IMR-90 (cell line): ENCODE measurements around the gene CAMK2D. TPM values are rescaled to one million over a fixed set of nuclear protein-coding genes. Genes with fewer than 3 reads are reported as not detected.

ENCODE experiments used
- ATAC-seq: fragments of 200-7000 bp; cut with Tn5 transposase; 2 replicates; pipeline ENCODE4 v1.9.1; 2020; ENCODE audit warnings: low read depth, mild to moderate bottlenecking, moderate library complexity
- BruUV-seq: library from RNA; stranded (reverse); fragments of 400-500 nt; replicated peaks from 2 replicates; lab custom pipeline; 2021; lab: Mats Ljungman, UMichigan
- CTCF ChIA-PET: fragments of 300-600 bp; formaldehyde crosslinking; extraction: SDS; loops from one replicate; lab custom pipeline; 2021; ENCODE audit warnings: antibody characterized with exemption; lab: Yijun Ruan, JAX
- POLR2A ChIA-PET: fragments of 300-600 bp; sonication (Branson Sonifier 250); formaldehyde crosslinking; loops from one replicate; lab custom pipeline; 2022; ENCODE audit warnings: antibody characterized with exemption; ENCODE audit not compliant: unreplicated experiment; lab: Charles Lee
- DNase-seq: peaks from one replicate; pipeline ENCODE4 v3.0.0; 2013
- H2AFZ ChIP-seq: replicated peaks from 2 replicates; pipeline ENCODE3; 2013; ENCODE audit warnings: low read length, mild to moderate bottlenecking; ENCODE audit not compliant: poor library complexity
- H2AK5ac ChIP-seq: 2 replicates; pipeline ENCODE4 v1.6.1; 2013; ENCODE audit warnings: low read depth, low read length, inconsistent platforms
- H2AK9ac ChIP-seq: replicated peaks from 2 replicates; pipeline ENCODE3; 2013; ENCODE audit warnings: mild to moderate bottlenecking, low read depth, low read length, moderate library complexity; ENCODE audit not compliant: poor library complexity
- H2BK120ac ChIP-seq: 2 replicates; pipeline ENCODE4 v1.6.1; 2013; ENCODE audit warnings: low read depth, low read length, inconsistent platforms
- H2BK15ac ChIP-seq: 3 replicates; pipeline ENCODE4 v1.6.1; 2013; ENCODE audit warnings: low read depth, low read length, inconsistent platforms
- H2BK20ac ChIP-seq: 2 replicates; pipeline ENCODE4 v1.6.1; 2013; ENCODE audit warnings: low read depth, mild to moderate bottlenecking, inconsistent platforms, low read length, moderate library complexity
- H2BK5ac ChIP-seq: 2 replicates; pipeline ENCODE4 v1.6.1; 2013; ENCODE audit warnings: mild to moderate bottlenecking, low read depth, low read length, inconsistent platforms; ENCODE audit not compliant: poor library complexity, severe bottlenecking
- H3K14ac ChIP-seq: replicated peaks from 2 replicates; pipeline ENCODE4 v1.6.1; 2013; ENCODE audit warnings: low read depth, low read length, inconsistent platforms
- H3K18ac ChIP-seq: 2 replicates; pipeline ENCODE4 v1.6.1; 2013; ENCODE audit warnings: low read depth, low read length, control low read depth
- H3K23ac ChIP-seq: 2 replicates; pipeline ENCODE4 v1.6.1; 2013; ENCODE audit warnings: low read depth, low read length, inconsistent platforms
- H3K27ac ChIP-seq: 2 replicates; pipeline ENCODE4 v1.5.1; 2013; ENCODE audit warnings: mild to moderate bottlenecking, control low read depth, low read length; ENCODE audit not compliant: insufficient read depth
- H3K27me3 ChIP-seq: 2 replicates; pipeline ENCODE4 v1.6.1; 2013; ENCODE audit warnings: low read length; ENCODE audit not compliant: control insufficient read depth, insufficient read depth
- H3K36me3 ChIP-seq: 2 replicates; pipeline ENCODE4 v1.6.1; 2013; ENCODE audit warnings: low read length, mixed read lengths; ENCODE audit not compliant: control insufficient read depth, insufficient read depth
- H3K4ac ChIP-seq: 2 replicates; pipeline ENCODE4 v1.6.1; 2013; ENCODE audit warnings: low read depth, low read length, inconsistent platforms
- H3K4me1 ChIP-seq: 2 replicates; pipeline ENCODE4 v1.6.1; 2013; ENCODE audit warnings: low read length, mixed read lengths; ENCODE audit not compliant: control insufficient read depth, insufficient read depth
- H3K4me2 ChIP-seq: 2 replicates; pipeline ENCODE4 v1.6.1; 2013; ENCODE audit warnings: low read depth, mild to moderate bottlenecking, control low read depth, low read length, moderate library complexity
- H3K4me3 ChIP-seq: 2 replicates; pipeline ENCODE4 v1.5.1; 2013; ENCODE audit warnings: low read depth, mild to moderate bottlenecking, control low read depth, low read length, moderate library complexity; ENCODE audit not compliant: insufficient read depth
- H3K56ac ChIP-seq: 2 replicates; pipeline ENCODE4 v1.6.1; 2013; ENCODE audit warnings: low read length, inconsistent platforms; ENCODE audit not compliant: insufficient read depth; ENCODE audit errors: extremely low read depth
- H3K79me1 ChIP-seq, 2 experiments: 2 replicates each; pipeline ENCODE4 v1.6.1; 2013; ENCODE audit warnings: low read length in 2 of 2, inconsistent platforms in 1 of 2, low read depth in 1 of 2
- H3K9ac ChIP-seq: 2 replicates; pipeline ENCODE4 v1.6.1; 2013; ENCODE audit warnings: low read depth, low read length, control low read depth
- H3K9me1 ChIP-seq: 2 replicates; pipeline ENCODE4 v1.6.1; 2013; ENCODE audit warnings: low read length, inconsistent platforms; ENCODE audit not compliant: insufficient read depth
- H3K9me3 ChIP-seq: 2 replicates; pipeline ENCODE4 v1.6.1; 2013; ENCODE audit warnings: low read length; ENCODE audit not compliant: control insufficient read depth, insufficient read depth
- H4K20me1 ChIP-seq: 2 replicates; pipeline ENCODE4 v1.6.1; 2013; ENCODE audit warnings: low read length, inconsistent platforms; ENCODE audit not compliant: insufficient read depth
- H4K5ac ChIP-seq: 2 replicates; pipeline ENCODE4 v1.6.1; 2013; ENCODE audit warnings: mild to moderate bottlenecking, low read depth, low read length, control low read depth
- H4K8ac ChIP-seq, 2 experiments: 2 replicates each; pipeline ENCODE4 v1.6.1; 2013; ENCODE audit warnings: low read depth in 2 of 2, low read length in 2 of 2, control low read depth in 1 of 2, inconsistent platforms in 1 of 2
- H4K91ac ChIP-seq: 2 replicates; pipeline ENCODE4 v1.6.1; 2013; ENCODE audit warnings: low read depth, low read length, inconsistent platforms; ENCODE audit not compliant: insufficient read depth
- BHLHE40 ChIP-seq: fragments of 150-350 bp; IDR thresholded peaks from 2 replicates; pipeline ENCODE4 v1.6.1; 2016; ENCODE audit warnings: mild to moderate bottlenecking, low read depth, low read length
- CEBPB ChIP-seq: IDR thresholded peaks from 2 replicates; pipeline ENCODE4 v1.6.1; 2012; ENCODE audit warnings: low read depth, low read length, improper control_type of control experiment
- CHD1 ChIP-seq: IDR thresholded peaks from 2 replicates; pipeline ENCODE4 v1.6.1; 2012; ENCODE audit warnings: low read depth, low read length, improper control_type of control experiment
- MAFK ChIP-seq: IDR thresholded peaks from 2 replicates; pipeline ENCODE4 v1.6.1; 2012; ENCODE audit warnings: low read depth, low read length, improper control_type of control experiment
- MXI1 ChIP-seq: IDR thresholded peaks from 2 replicates; pipeline ENCODE4 v1.6.1; 2012; ENCODE audit warnings: low read depth, mild to moderate bottlenecking, low read length, moderate library complexity, borderline replicate concordance
- NFE2L2 ChIP-seq: fragments of 150-350 bp; IDR thresholded peaks from 2 replicates; pipeline ENCODE4 v1.6.1; 2016; ENCODE audit warnings: low read depth, mild to moderate bottlenecking, low read length
- POLR2A ChIP-seq: IDR thresholded peaks from 2 replicates; pipeline ENCODE4 v1.6.1; 2012; ENCODE audit warnings: mild to moderate bottlenecking, low read depth, low read length
- RCOR1 ChIP-seq: IDR thresholded peaks from 2 replicates; pipeline ENCODE4 v1.6.1; 2012; ENCODE audit warnings: mild to moderate bottlenecking, low read length, improper control_type of control experiment; ENCODE audit not compliant: insufficient replicate concordance
- RFX5 ChIP-seq: IDR thresholded peaks from 2 replicates; pipeline ENCODE4 v1.8.0; 2012; ENCODE audit warnings: low read depth, mild to moderate bottlenecking, low read length, moderate library complexity
- SMC3 ChIP-seq: fragments of 150-350 bp; IDR thresholded peaks from 2 replicates; pipeline ENCODE4 v1.6.1; 2016; ENCODE audit warnings: low read depth, mild to moderate bottlenecking, antibody characterized with exemption, low read length, moderate library complexity
- WGBS, 2 experiments: methylation state at CpG; one replicate each; pipeline versions ENCODE4 v1.1.5 to v1.1.7; 2013; ENCODE audit warnings: missing lambda C conversion rate in 2 of 2; ENCODE audit not compliant: insufficient read length in 1 of 2; ENCODE audit errors: extremely low coverage in 2 of 2; 5-methylcytosine and 5-hydroxymethylcytosine counted together
- dilution Hi-C: fragments of 300-500 bp; cut with HindIII; formaldehyde crosslinking; loops from one replicate; pipeline ENCODE4 v1.14.3; 2018; ENCODE audit warnings: low sequenced_read_pairs; ENCODE audit not compliant: unreplicated experiment
- in situ Hi-C: fragments of 300-500 bp; cut with MboI; formaldehyde crosslinking; loops from 3 replicates; pipeline ENCODE4 v1.14.3; 2019; ENCODE audit warnings: low sequenced_read_pairs, inconsistent platforms, mixed read lengths
- intact Hi-C: fragments of 100-400 bp; cut with micrococcal nuclease; formaldehyde crosslinking; loops from 2 replicates; pipeline ENCODE4 v1.10.0; 2022
- polyA plus RNA-seq, 3 experiments: library from polyadenylated mRNA; depleted of rRNA; stranded (reverse); fragments of >200 nt; gene quantifications; 2 replicates each; pipeline ENCODE4 v1.2.3, GENCODE V29; 2012; ENCODE audit warnings: low replicate concordance in 1 of 3
- total RNA-seq: library from RNA; depleted of rRNA; stranded (reverse); fragments of >200 nt; gene quantifications from 2 replicates; pipeline ENCODE4 v1.2.3, GENCODE V29; 2012
- TF ChIP-seq, protein P1 (sequence below): conservative IDR thresholded peaks from 2 replicates; pipeline ENCODE4 v1.5.1; 2012; ENCODE audit warnings: mild to moderate bottlenecking, low read depth, low read length, improper control_type of control experiment
- TF ChIP-seq, protein P2 (sequence below): fragments of 150-350 bp; IDR thresholded peaks from 2 replicates; pipeline ENCODE4 v1.6.1; 2017; ENCODE audit warnings: mild to moderate bottlenecking, antibody characterized with exemption, low read length, low read depth
- TF ChIP-seq, protein P3 (sequence below): fragments of 150-350 bp; IDR thresholded peaks from 2 replicates; pipeline ENCODE4 v1.6.1; 2016; ENCODE audit warnings: low read depth, mild to moderate bottlenecking, low read length, moderate library complexity, borderline replicate concordance

Gene CAMK2D
- total and polyA plus RNA-seq, 2 of the 4 experiments (the other 2 are of a cell fraction) = 44.6 to 156 TPM

DNA sequence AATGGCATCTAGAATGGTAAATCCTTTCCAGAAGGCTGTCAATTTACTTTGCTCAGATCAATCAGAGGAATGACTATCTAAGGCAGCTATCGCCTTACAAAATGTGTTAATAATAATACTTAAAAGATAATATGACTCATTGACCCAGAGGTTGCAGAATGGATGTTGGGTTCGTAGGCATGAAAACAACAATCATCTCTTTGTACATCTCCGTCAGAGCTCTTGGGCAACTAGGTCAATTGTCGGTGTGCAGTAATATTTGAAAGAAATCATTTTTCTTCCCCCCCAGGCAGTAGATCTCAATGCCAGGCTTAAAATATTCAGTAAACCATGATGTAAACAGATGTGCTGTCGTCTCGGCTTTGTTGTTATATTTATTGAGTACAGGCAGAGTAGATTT is 165.1 kb downstream of the CAMK2D start:
- Histone ChIP-seq H4K20me1 (peaks cover 8% of the 10 kb centered on the region; the same call in 1 of the 2 replicates), H2BK120ac (no peak overlapping the region), H3K9me3 (no peaks in the 10 kb centered on the region), H3K4me2 (no peak overlapping the region), H3K4me1 (peaks cover 17% of the 10 kb centered on the region), H3K4ac (no peak overlapping the region), H2BK15ac (no peak overlapping the region), H2AFZ (no peak overlapping the region), H3K9me1 (0 out of 2 replicates have a peak, but pooled peaks cover 3% of the 10 kb centered on the region), H2AK5ac (no peak overlapping the region), H3K36me3 (peaks cover 4% of the 10 kb centered on the region; the same call in 1 of the 2 replicates), H3K27me3 (no peaks in the 10 kb centered on the region), H4K5ac (no peak overlapping the region), H3K14ac (no peak overlapping the region), H4K91ac (no peak overlapping the region), H2AK9ac (no peak overlapping the region), H3K4me3 (no peak overlapping the region), H3K27ac (no peak overlapping the region), H3K9ac (no peak overlapping the region), H2BK5ac (no peak overlapping the region), H3K18ac (no peak overlapping the region), H3K56ac (no peak overlapping the region), H3K79me1 (peaks cover 31 to 36% of the 10 kb centered on the region in 2 experiments), H2BK20ac (no peak overlapping the region), H3K23ac (no peak overlapping the region), H4K8ac (no peak overlapping the region)
- no CpG with 5 or more reads among the region's 6 CpGs for WGBS, 2 experiments
- dilution Hi-C loops (no loop called here), in situ Hi-C loops (no loop called here), intact Hi-C loops (no loop called here)
- TF ChIP-seq RCOR1 (no peak), CHD1 (no peak), CEBPB (no peak), SMC3 (no peak), NFE2L2 (no peak), MAFK (no peak), RFX5 (no peak), MXI1 (no peak), POLR2A (no peak), BHLHE40 (no peak)
- TF ChIP-seq, protein P1, sequence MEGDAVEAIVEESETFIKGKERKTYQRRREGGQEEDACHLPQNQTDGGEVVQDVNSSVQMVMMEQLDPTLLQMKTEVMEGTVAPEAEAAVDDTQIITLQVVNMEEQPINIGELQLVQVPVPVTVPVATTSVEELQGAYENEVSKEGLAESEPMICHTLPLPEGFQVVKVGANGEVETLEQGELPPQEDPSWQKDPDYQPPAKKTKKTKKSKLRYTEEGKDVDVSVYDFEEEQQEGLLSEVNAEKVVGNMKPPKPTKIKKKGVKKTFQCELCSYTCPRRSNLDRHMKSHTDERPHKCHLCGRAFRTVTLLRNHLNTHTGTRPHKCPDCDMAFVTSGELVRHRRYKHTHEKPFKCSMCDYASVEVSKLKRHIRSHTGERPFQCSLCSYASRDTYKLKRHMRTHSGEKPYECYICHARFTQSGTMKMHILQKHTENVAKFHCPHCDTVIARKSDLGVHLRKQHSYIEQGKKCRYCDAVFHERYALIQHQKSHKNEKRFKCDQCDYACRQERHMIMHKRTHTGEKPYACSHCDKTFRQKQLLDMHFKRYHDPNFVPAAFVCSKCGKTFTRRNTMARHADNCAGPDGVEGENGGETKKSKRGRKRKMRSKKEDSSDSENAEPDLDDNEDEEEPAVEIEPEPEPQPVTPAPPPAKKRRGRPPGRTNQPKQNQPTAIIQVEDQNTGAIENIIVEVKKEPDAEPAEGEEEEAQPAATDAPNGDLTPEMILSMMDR = no peak
- TF ChIP-seq, protein P2, sequence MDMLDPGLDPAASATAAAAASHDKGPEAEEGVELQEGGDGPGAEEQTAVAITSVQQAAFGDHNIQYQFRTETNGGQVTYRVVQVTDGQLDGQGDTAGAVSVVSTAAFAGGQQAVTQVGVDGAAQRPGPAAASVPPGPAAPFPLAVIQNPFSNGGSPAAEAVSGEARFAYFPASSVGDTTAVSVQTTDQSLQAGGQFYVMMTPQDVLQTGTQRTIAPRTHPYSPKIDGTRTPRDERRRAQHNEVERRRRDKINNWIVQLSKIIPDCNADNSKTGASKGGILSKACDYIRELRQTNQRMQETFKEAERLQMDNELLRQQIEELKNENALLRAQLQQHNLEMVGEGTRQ = no peak
- TF ChIP-seq, protein P3, sequence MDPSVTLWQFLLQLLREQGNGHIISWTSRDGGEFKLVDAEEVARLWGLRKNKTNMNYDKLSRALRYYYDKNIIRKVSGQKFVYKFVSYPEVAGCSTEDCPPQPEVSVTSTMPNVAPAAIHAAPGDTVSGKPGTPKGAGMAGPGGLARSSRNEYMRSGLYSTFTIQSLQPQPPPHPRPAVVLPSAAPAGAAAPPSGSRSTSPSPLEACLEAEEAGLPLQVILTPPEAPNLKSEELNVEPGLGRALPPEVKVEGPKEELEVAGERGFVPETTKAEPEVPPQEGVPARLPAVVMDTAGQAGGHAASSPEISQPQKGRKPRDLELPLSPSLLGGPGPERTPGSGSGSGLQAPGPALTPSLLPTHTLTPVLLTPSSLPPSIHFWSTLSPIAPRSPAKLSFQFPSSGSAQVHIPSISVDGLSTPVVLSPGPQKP = no peak
- no TSS peak for BruUV-seq
- no peak for ATAC-seq
- ChIA-PET POLR2A (no interaction called here), CTCF (no interaction called here)
- no peak for DNase-seq
